GM18508 (cell line): ENCODE measurements around the gene CSRP1.

Experiments
- ATAC-seq: cut with Tn5 transposase; IDR thresholded peaks from one replicate; pipeline ENCODE4 v1.9.1; 2021; ENCODE audit warnings: moderate number of reproducible peaks; ENCODE audit not compliant: insufficient read depth, unreplicated experiment

CSRP1 gene

GRCh38 chr1:201461645-201462441, 45.1 kb downstream of the CSRP1 start:
- ATAC-seq = no peak

- no peak for ATAC-seq
These were observed 45.9 kb downstream of the CSRP1 start for GRCh38 chr1:201460814-201461644.

GRCh38 chr1:201459775-201460174, 47.1 kb downstream of the CSRP1 start:
- no peak for ATAC-seq

- ATAC-seq = no peak
These were observed 47.9 kb downstream of the CSRP1 start for GRCh38 chr1:201459052-201459451.

GRCh38 chr1:201457508-201457960, 49.4 kb downstream of the CSRP1 start:
- no peak for ATAC-seq

- no peak for ATAC-seq
These were observed 50.2 kb downstream of the CSRP1 start for GRCh38 chr1:201456499-201457309.

GRCh38 chr1:201455098-201455497, 51.8 kb downstream of the CSRP1 start:
- ATAC-seq = no peak

- ATAC-seq = no peak
These were observed 52.3 kb downstream of the CSRP1 start for GRCh38 chr1:201454608-201455007.

- no peak for ATAC-seq
These were observed 54.1 kb downstream of the CSRP1 start for GRCh38 chr1:201452866-201453265.

GRCh38 chr1:201450721-201451291, 56.1 kb downstream of the CSRP1 start:
- ATAC-seq = no peak

- ATAC-seq = no peak
These were observed 57.9 kb downstream of the CSRP1 start for GRCh38 chr1:201448990-201449389.

- ATAC-seq = no peak
These were observed 58.7 kb downstream of the CSRP1 start for GRCh38 chr1:201447903-201448871.

- no peak for ATAC-seq
These were observed 61.6 kb downstream of the CSRP1 start for GRCh38 chr1:201445310-201445709.

- no peak for ATAC-seq
These were observed 62.1 kb downstream of the CSRP1 start for GRCh38 chr1:201444792-201445191.

- no peak for ATAC-seq
These were observed 63.2 kb downstream of the CSRP1 start for GRCh38 chr1:201443747-201444146.

- no peak for ATAC-seq
These were observed 70.0 kb downstream of the CSRP1 start for GRCh38 chr1:201436969-201437368.

GRCh38 chr1:201436393-201436792, 70.5 kb downstream of the CSRP1 start:
- no peak for ATAC-seq

GRCh38 chr1:201434266-201434665, 72.7 kb downstream of the CSRP1 start:
- no peak for ATAC-seq

- no peak for ATAC-seq
These were observed 73.3 kb downstream of the CSRP1 start for GRCh38 chr1:201433609-201434008.
